ENCODE results near the gene GSTM4. TPM values are rescaled to one million over a fixed set of nuclear protein-coding genes. Genes with fewer than 3 reads are reported as not detected.

GSTM4 gene
- total and polyA plus RNA-seq, 2 experiments from 2014 or later = 12.8 to 12.9 TPM

GRCh38 chr1:109642626-109643025, 13.3 kb upstream of the GSTM4 start:
- Histone ChIP-seq H3K4me1 (ENCODE audit: insufficient read depth) (no peaks in the 10 kb centered on the region), H3K9me2 (ENCODE audit: insufficient read depth) (no peaks in the 10 kb centered on the region), H4K20me1 (replicated peaks; ENCODE audit: insufficient read depth) (no peaks in the 10 kb centered on the region; the same call in 1 of the 2 replicates), H3K27ac (ENCODE audit: low read depth) (no peak overlapping the region), H3K36me3 (ENCODE audit: insufficient read depth) (no peaks in the 10 kb centered on the region), H3K27me3 (ENCODE audit: insufficient read depth) (no peaks in the 10 kb centered on the region), H3K79me2 (replicated peaks; ENCODE audit: insufficient read depth) (no peaks in the 10 kb centered on the region), H3K4me2 (peak overlapping the region; percentile 49; the same call in 1 of the 2 replicates), H3K4me3 (no peak overlapping the region), H2AFZ (0 out of 2 replicates have a peak overlapping the region, but pooled peaks have one; percentile 57), H3F3A (replicated peaks; ENCODE audit: low read depth) (0 out of 2 replicates have a peak, but pooled peaks cover 6% of the 10 kb centered on the region)
- no peak overlapping the region for H3K4me3 Mint-ChIP-seq
- no peak overlapping the region for H3K27ac Mint-ChIP-seq
- no peak for TF ChIP-seq ZNF462 (CRISPR knock-in tag; IDR thresholded peaks at IDR 0.05)
- no peak for TF ChIP-seq STAT1 (IDR thresholded peaks at IDR 0.05; ENCODE audit: unreplicated experiment)
- no peak for TF ChIP-seq EZH2 (IDR thresholded peaks at IDR 0.05; ENCODE audit: low read depth, unreplicated experiment)
- peaks cover 3% of the 10 kb centered on the region for H3K4me1 Mint-ChIP-seq
- ATAC-seq (no peak), DNase-seq (ENCODE audit: low spot score) (no peak)
- no peaks in the 10 kb centered on the region for H3K9me3 Mint-ChIP-seq
- H3K27me3 Mint-ChIP-seq (ENCODE audit: insufficient read depth, low read depth, poor library complexity) = peaks cover 10% of the 10 kb centered on the region
- H3K36me3 Mint-ChIP-seq (ENCODE audit: low read depth) = no peaks in the 10 kb centered on the region

GRCh38 chr1:109643385-109644230, 12.3 kb upstream of the GSTM4 start:
- DNase-seq (ENCODE audit: low spot score) (peak; percentile 96), ATAC-seq (peak; percentile 93)
- Histone ChIP-seq H3K9me2 (ENCODE audit: insufficient read depth) (no peaks in the 10 kb centered on the region), H3K4me3 (no peak overlapping the region; the same call in 1 of the 2 replicates), H3K4me2 (peak overlapping the region; percentile 55; the same call in 1 of the 2 replicates), H2AFZ (peak overlapping the region; percentile 97), H3K27me3 (ENCODE audit: insufficient read depth) (no peaks in the 10 kb centered on the region), H3K36me3 (ENCODE audit: insufficient read depth) (no peaks in the 10 kb centered on the region), H4K20me1 (replicated peaks; ENCODE audit: insufficient read depth) (no peaks in the 10 kb centered on the region; the same call in 1 of the 2 replicates), H3K27ac (ENCODE audit: low read depth) (no peak overlapping the region), H3K4me1 (ENCODE audit: insufficient read depth) (no peaks in the 10 kb centered on the region), H3F3A (replicated peaks; ENCODE audit: low read depth) (0 out of 2 replicates have a peak, but pooled peaks cover 6% of the 10 kb centered on the region), H3K79me2 (replicated peaks; ENCODE audit: insufficient read depth) (no peaks in the 10 kb centered on the region)
- Mint-ChIP-seq H3K4me1 (peaks cover 3% of the 10 kb centered on the region), H3K9me3 (no peaks in the 10 kb centered on the region), H3K4me3 (no peak overlapping the region), H3K36me3 (ENCODE audit: low read depth) (no peaks in the 10 kb centered on the region), H3K27ac (no peak overlapping the region), H3K27me3 (ENCODE audit: insufficient read depth, low read depth, poor library complexity) (peaks cover 10% of the 10 kb centered on the region)
- TF ChIP-seq NANOG (IDR thresholded peaks at IDR 0.05; ENCODE audit: borderline replicate concordance) = no peak
- TF ChIP-seq, protein P1, sequence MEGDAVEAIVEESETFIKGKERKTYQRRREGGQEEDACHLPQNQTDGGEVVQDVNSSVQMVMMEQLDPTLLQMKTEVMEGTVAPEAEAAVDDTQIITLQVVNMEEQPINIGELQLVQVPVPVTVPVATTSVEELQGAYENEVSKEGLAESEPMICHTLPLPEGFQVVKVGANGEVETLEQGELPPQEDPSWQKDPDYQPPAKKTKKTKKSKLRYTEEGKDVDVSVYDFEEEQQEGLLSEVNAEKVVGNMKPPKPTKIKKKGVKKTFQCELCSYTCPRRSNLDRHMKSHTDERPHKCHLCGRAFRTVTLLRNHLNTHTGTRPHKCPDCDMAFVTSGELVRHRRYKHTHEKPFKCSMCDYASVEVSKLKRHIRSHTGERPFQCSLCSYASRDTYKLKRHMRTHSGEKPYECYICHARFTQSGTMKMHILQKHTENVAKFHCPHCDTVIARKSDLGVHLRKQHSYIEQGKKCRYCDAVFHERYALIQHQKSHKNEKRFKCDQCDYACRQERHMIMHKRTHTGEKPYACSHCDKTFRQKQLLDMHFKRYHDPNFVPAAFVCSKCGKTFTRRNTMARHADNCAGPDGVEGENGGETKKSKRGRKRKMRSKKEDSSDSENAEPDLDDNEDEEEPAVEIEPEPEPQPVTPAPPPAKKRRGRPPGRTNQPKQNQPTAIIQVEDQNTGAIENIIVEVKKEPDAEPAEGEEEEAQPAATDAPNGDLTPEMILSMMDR (conservative IDR thresholded peaks at IDR 0.05; ENCODE audit: low read depth in 2 of 2) = peak; percentile 75 to 91
